ENCODE results near the gene CARS1.

Gene CARS1

DNA sequence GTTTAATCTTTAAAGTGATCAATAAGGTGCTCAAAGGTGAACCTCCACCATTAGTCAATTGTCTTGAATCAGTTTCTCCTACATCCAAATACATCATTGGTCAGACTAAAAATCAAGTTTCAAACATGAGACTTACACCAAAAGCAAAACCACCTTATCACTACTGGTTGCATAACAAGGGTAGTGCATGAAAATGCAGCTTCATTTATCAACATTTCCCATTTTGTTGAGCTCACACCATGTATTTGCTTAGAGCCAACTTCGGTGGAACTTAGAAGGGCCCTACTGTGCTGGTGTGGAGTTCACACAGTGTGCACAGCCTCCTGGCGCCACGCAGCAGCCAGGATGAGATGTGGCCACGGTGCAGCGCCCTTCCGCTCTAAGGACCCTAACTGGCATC is 104.9 kb downstream of the CARS1 start:
- DNase-seq, result no peak

DNA sequence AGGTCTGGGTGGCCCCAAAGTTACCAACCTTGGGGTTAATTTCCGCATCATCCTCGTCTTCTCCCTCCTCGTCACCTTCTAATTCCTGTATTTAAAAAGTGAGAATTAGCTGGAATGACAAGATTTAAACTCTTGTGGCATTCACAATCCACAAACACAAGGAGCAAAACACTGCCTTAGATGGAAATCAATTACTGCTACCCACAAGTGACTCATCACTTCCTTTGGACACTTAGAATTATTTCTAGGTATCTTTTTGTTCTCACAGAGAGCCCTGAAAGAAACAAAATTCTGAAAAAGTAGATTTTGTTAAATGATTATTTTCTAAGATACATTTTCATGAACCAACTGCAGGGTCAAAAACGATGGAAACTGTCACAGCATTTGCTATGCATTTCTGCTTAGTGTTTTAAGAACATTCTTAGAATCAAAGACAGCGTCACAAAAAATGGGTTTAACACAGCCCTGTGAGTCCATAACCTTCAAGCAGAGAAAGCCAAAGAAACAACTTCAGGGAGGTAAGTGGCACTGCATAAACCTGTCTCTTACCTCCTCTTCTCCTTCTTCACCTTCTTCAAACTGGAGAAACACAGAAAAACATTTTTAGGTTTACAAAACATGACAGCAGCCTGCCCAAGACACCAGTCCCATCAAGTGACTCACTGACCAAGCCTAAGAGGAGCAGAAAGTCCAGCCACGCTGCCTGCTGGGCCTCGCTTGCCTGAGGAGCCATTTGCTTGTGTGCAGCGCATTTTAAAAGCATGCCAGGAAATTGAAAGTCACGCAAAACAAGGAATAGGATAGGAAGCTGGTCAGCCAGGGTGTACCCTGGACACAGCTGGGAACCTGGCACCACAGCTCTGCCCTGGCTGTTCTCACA is 105.8 kb downstream of the CARS1 start:
- DNase-seq, result peak; percentile 80

All from fibroblast of skin of back (primary cell).